Ascending aorta (tissue), 2 donors: Measurements from ENCODE around the gene REEP5. TPM values are rescaled to one million over a fixed set of nuclear protein-coding genes. Genes with fewer than 3 reads are reported as not detected.

ENCODE experiments used
- DNase-seq, 2 donors: peaks; one replicate each; pipeline ENCODE4 v3.0.0-alpha.2; 2019; ENCODE audit warnings: low spot score in 2 of 2
- H3K27ac ChIP-seq, 2 donors: fragments of 200-600 bp; sonication (generic); one replicate each; pipeline ENCODE4 v1.5.1; 2016 to 2017; ENCODE audit warnings: mild to moderate bottlenecking in 1 of 2
- H3K27me3 ChIP-seq: fragments of 200-600 bp; sonication (generic); one replicate; pipeline ENCODE4 v1.5.1; 2017
- H3K36me3 ChIP-seq, 2 donors: fragments of 200-600 bp; sonication (generic); one replicate each; pipeline ENCODE4 v1.5.1; 2016
- H3K4me1 ChIP-seq, 2 donors: fragments of 200-600 bp; sonication (generic); one replicate each; pipeline ENCODE4 v1.5.1; 2016 to 2017; ENCODE audit warnings: mild to moderate bottlenecking in 1 of 2
- H3K4me3 ChIP-seq, 2 donors: fragments of 200-600 bp; sonication (generic); one replicate each; pipeline ENCODE4 v1.5.1; 2016 to 2017; ENCODE audit warnings: mild to moderate bottlenecking in 1 of 2
- H3K9me3 ChIP-seq, 2 donors: fragments of 200-600 bp; sonication (generic); one replicate each; pipeline ENCODE4 v1.5.1; 2016
- CTCF ChIP-seq, 3 experiments: fragments of 200-600 bp in 2 of 3; fragments of 450-650 bp in 1 of 3; sonication (generic) in 2 of 3; IDR thresholded peaks; one replicate each; pipeline ENCODE4 v1.5.1; 2016 to 2019; ENCODE audit warnings: antibody characterized with exemption in 3 of 3, mild to moderate bottlenecking in 1 of 3, moderate library complexity in 1 of 3
- intact Hi-C: fragments of 100-400 bp; cut with DNase I; formaldehyde crosslinking; loops from one replicate; pipeline ENCODE4 v1.15.1; 2023
- total RNA-seq: library from RNA; depleted of rRNA; stranded (reverse); fragments of >200 nt; gene quantifications from one replicate; pipeline ENCODE4 v1.1.0, GENCODE V29; 2016

The REEP5 gene
- total RNA-seq, 1 donor from 2014 or later, result 49.7 TPM

GRCh38 chr5:112929336-112930081 is 7.5 kb upstream of the REEP5 start:
- Histone ChIP-seq H3K4me3 (no peak overlapping the region), H3K27me3 (no peaks in the 10 kb centered on the region), H3K4me1 (no peaks in the 10 kb centered on the region), H3K27ac (no peak overlapping the region), H3K9me3 (no peaks in the 10 kb centered on the region), H3K36me3 (no peaks in the 10 kb centered on the region)
- intact Hi-C loops, result no loop called here
- no peak for TF ChIP-seq CTCF (IDR thresholded peaks at IDR 0.05)
- DNase-seq, result no peak

GRCh38 chr5:112923988-112924387 is 2.0 kb upstream of the REEP5 start:
- intact Hi-C loops, result loop anchor here (2.0 to 5.0 kb wide), 3 partner anchors 41 to 217 kb away; partner anchors contain the start of gene DCP2
- no peak for DNase-seq
- H3K27ac ChIP-seq, result no peak overlapping the region
- no peaks in the 10 kb centered on the region for H3K27me3 ChIP-seq
- TF ChIP-seq CTCF (IDR thresholded peaks at IDR 0.05), result no peak
- H3K9me3 ChIP-seq, result no peaks in the 10 kb centered on the region
- no peak overlapping the region for H3K4me3 ChIP-seq
- H3K36me3 ChIP-seq, result no peaks in the 10 kb centered on the region
- peaks cover 8 to 22% of the 10 kb centered on the region in 2 donors for H3K4me1 ChIP-seq

- peak overlapping the region; percentile 56 to 99 for H3K27ac ChIP-seq
- H3K4me1 ChIP-seq, result peaks cover 8 to 23% of the 10 kb centered on the region in 2 donors
- intact Hi-C loops, result loop anchor here (2.0 to 5.0 kb wide), 3 partner anchors 41 to 216 kb away; partner anchors contain the start of gene DCP2
- TF ChIP-seq CTCF (IDR thresholded peaks at IDR 0.05), result no peak
- no peaks in the 10 kb centered on the region for H3K27me3 ChIP-seq
- H3K9me3 ChIP-seq, result no peaks in the 10 kb centered on the region
- DNase-seq, result no peak
- H3K4me3 ChIP-seq, result peak overlapping the region in 1 of 2 donors; percentile 93
- H3K36me3 ChIP-seq, result peaks cover 0 to under 1% of the 10 kb centered on the region in 2 donors
Measured at GRCh38 chr5:112923148-112923917, 1.3 kb upstream of the REEP5 start.

- intact Hi-C loops, result loop anchor here (5.0 kb wide), 1 partner anchor 214 kb away; no protein-coding TSS in a partner anchor
- H3K36me3 ChIP-seq, result peaks cover 6 to 8% of the 10 kb centered on the region in 2 donors
- H3K9me3 ChIP-seq, result no peaks in the 10 kb centered on the region
- H3K27ac ChIP-seq, result peak overlapping the region; percentile 97 to 99
- no peaks in the 10 kb centered on the region for H3K27me3 ChIP-seq
- TF ChIP-seq CTCF (IDR thresholded peaks at IDR 0.05), result no peak
- peaks cover 8 to 40% of the 10 kb centered on the region in 2 donors for H3K4me1 ChIP-seq
- peak overlapping the region; percentile 93 to 94 for H3K4me3 ChIP-seq
- peak in 1 of 2 donors; percentile 77 for DNase-seq
Measured at GRCh38 chr5:112921026-112921832, 798 bp downstream of the REEP5 start.

GRCh38 chr5:112919972-112920371 is 2.1 kb downstream of the REEP5 start:
- Histone ChIP-seq H3K4me1 (peaks cover 8 to 45% of the 10 kb centered on the region in 2 donors), H3K27ac (no peak overlapping the region), H3K9me3 (no peaks in the 10 kb centered on the region), H3K27me3 (no peaks in the 10 kb centered on the region), H3K36me3 (peaks cover 8 to 10% of the 10 kb centered on the region in 2 donors), H3K4me3 (peak overlapping the region; percentile 93 to 94)
- intact Hi-C loops, result loop anchor here (5.0 kb wide), 1 partner anchor 213 kb away; no protein-coding TSS in a partner anchor
- no peak for TF ChIP-seq CTCF (IDR thresholded peaks at IDR 0.05)
- DNase-seq, result no peak
